H1 (cell line): ENCODE results near the gene TNNT3. TPM values are rescaled to one million over a fixed set of nuclear protein-coding genes. Genes with fewer than 3 reads are reported as not detected.

ENCODE experiments used
- CTCF ChIA-PET: fragments of 300-600 bp; sonication (Branson Sonifier 250); formaldehyde crosslinking; loops from one replicate; lab custom pipeline; 2021; ENCODE audit not compliant: partially characterized antibody; lab: Charles Lee
- POLR2A ChIA-PET: fragments of 300-600 bp; sonication (Branson Sonifier 250); formaldehyde crosslinking; loops from one replicate; lab custom pipeline; 2021; ENCODE audit warnings: inconsistent platforms; ENCODE audit not compliant: partially characterized antibody; lab: Charles Lee
- DNase-seq, 2 experiments: peaks; one replicate each; pipeline versions ENCODE4 v3.0.0 to v3.0.0-alpha.2; 2010 to 2022; ENCODE audit warnings: low spot score in 2 of 2, low read depth in 1 of 2, mixed read lengths in 1 of 2
- FAIRE-seq: peaks from 2 replicates; lab custom pipeline; 2011; peaks lifted over from hg19 to GRCh38; lab: Jason Lieb, UNC
- H2AFZ ChIP-seq: 2 replicates; pipeline ENCODE4 v1.8.1; 2012; ENCODE audit warnings: low read length, inconsistent platforms
- H2AK5ac ChIP-seq: 2 replicates; pipeline ENCODE4 v1.6.1; 2013; ENCODE audit warnings: low read depth, low read length
- H2BK120ac ChIP-seq: replicated peaks from 2 replicates; pipeline ENCODE3; 2013; ENCODE audit warnings: low read depth, low read length, inconsistent platforms
- H2BK12ac ChIP-seq: 2 replicates; pipeline ENCODE4 v1.6.1; 2013; ENCODE audit warnings: low read depth, low read length
- H2BK15ac ChIP-seq: 2 replicates; pipeline ENCODE4 v1.6.1; 2013; ENCODE audit warnings: low read length
- H2BK20ac ChIP-seq: 2 replicates; pipeline ENCODE4 v1.6.1; 2013; ENCODE audit warnings: low read length
- H2BK5ac ChIP-seq: 2 replicates; pipeline ENCODE4 v1.6.1; 2013; ENCODE audit warnings: low read depth, low read length
- H3K14ac ChIP-seq: 2 replicates; pipeline ENCODE4 v1.6.1; 2013; ENCODE audit warnings: inconsistent platforms; ENCODE audit not compliant: insufficient read length
- H3K18ac ChIP-seq: 2 replicates; pipeline ENCODE4 v1.6.1; 2013; ENCODE audit warnings: low read length; ENCODE audit errors: extremely low read depth
- H3K23ac ChIP-seq: 2 replicates; pipeline ENCODE4 v1.6.1; 2013; ENCODE audit warnings: inconsistent platforms; ENCODE audit not compliant: insufficient read length
- H3K23me2 ChIP-seq: 2 replicates; pipeline ENCODE4 v1.6.1; 2013; ENCODE audit warnings: low read depth, low read length
- H3K27ac ChIP-seq: 2 replicates; pipeline ENCODE4 v1.6.1; 2011; ENCODE audit warnings: low read depth, low read length, inconsistent platforms
- H3K27me3 ChIP-seq, 4 experiments: replicated peaks in 1 of 4; 1 replicate in 1 of 4; 2 replicates in 3 of 4; pipeline versions ENCODE4 v1.6.1 to v1.8.1; 2011 to 2013; ENCODE audit warnings: low read length in 3 of 4, mild to moderate bottlenecking in 3 of 4, inconsistent platforms in 2 of 4, mixed read lengths in 2 of 4, moderate library complexity in 1 of 4; ENCODE audit not compliant: control insufficient read depth in 3 of 4, insufficient read depth in 3 of 4; ENCODE audit errors: extremely low read depth in 1 of 4
- H3K36me3 ChIP-seq, 4 experiments: 2 replicates each; pipeline versions ENCODE4 v1.6.1 to v1.8.1; 2011 to 2013; ENCODE audit warnings: mild to moderate bottlenecking in 4 of 4, low read length in 3 of 4, moderate library complexity in 2 of 4, control low read depth in 1 of 4, inconsistent platforms in 1 of 4; ENCODE audit not compliant: insufficient read depth in 4 of 4, control insufficient read depth in 2 of 4
- H3K4ac ChIP-seq: replicated peaks from 2 replicates; pipeline ENCODE3; 2013; ENCODE audit warnings: low read length, low read depth, mixed read lengths, inconsistent platforms; ENCODE audit not compliant: insufficient read length
- H3K4me1 ChIP-seq, 4 experiments: replicated peaks in 1 of 4; 1 replicate in 1 of 4; 2 replicates in 3 of 4; pipeline versions ENCODE4 v1.6.1 to v1.8.1; 2011 to 2013; ENCODE audit warnings: low read length in 3 of 4, inconsistent platforms in 2 of 4, mixed read lengths in 1 of 4; ENCODE audit not compliant: insufficient read depth in 4 of 4, control insufficient read depth in 3 of 4
- H3K4me2 ChIP-seq, 2 experiments: 2 replicates each; pipeline versions ENCODE4 v1.6.1 to v1.8.1; 2011 to 2013; ENCODE audit warnings: low read depth in 2 of 2, low read length in 2 of 2, control low read depth in 1 of 2, inconsistent platforms in 1 of 2, mild to moderate bottlenecking in 1 of 2; ENCODE audit not compliant: insufficient read depth in 1 of 2
- H3K4me3 ChIP-seq, 4 experiments: fragments of 200-600, 300-600 bp in 1 of 4; sonication (generic), shearing (Covaris generic), sonication (Bioruptor Twin) in 1 of 4; 2 replicates each; pipeline versions ENCODE4 v1.5.1 to v1.8.1; 2011 to 2016; ENCODE audit warnings: low read length in 4 of 4, low read depth in 3 of 4, control low read depth in 2 of 4, inconsistent platforms in 2 of 4, mild to moderate bottlenecking in 2 of 4, mixed read lengths in 1 of 4, moderate library complexity in 1 of 4; ENCODE audit not compliant: insufficient read depth in 2 of 4; ENCODE audit errors: extremely low read depth in 1 of 4
- H3K56ac ChIP-seq: replicated peaks from 2 replicates; pipeline ENCODE3; 2013; ENCODE audit warnings: low read depth, mild to moderate bottlenecking, mixed read lengths, low read length, inconsistent platforms; ENCODE audit not compliant: insufficient read length
- H3K79me1 ChIP-seq: 2 replicates; pipeline ENCODE4 v1.6.1; 2013; ENCODE audit warnings: low read depth, low read length, control low read depth
- H3K79me2 ChIP-seq, 2 experiments: 2 replicates each; pipeline versions ENCODE4 v1.6.1 to v1.8.1; 2012 to 2013; ENCODE audit warnings: low read length in 2 of 2, mild to moderate bottlenecking in 2 of 2, inconsistent platforms in 1 of 2; ENCODE audit not compliant: insufficient read depth in 2 of 2, control insufficient read depth in 1 of 2
- H3K9ac ChIP-seq, 4 experiments: replicated peaks in 1 of 4; 1 replicate in 1 of 4; 2 replicates in 3 of 4; pipeline versions ENCODE4 v1.6.1 to v1.8.1; 2011 to 2013; ENCODE audit warnings: low read depth in 3 of 4, low read length in 3 of 4, control low read depth in 2 of 4, mild to moderate bottlenecking in 2 of 4, moderate library complexity in 2 of 4, inconsistent platforms in 1 of 4; ENCODE audit errors: extremely low read depth in 1 of 4
- H3K9me3 ChIP-seq, 2 experiments: 2 replicates each; pipeline versions ENCODE4 v1.6.1 to v1.8.1; 2012 to 2013; ENCODE audit warnings: mild to moderate bottlenecking in 2 of 2, moderate library complexity in 2 of 2, control low read depth in 1 of 2, inconsistent platforms in 1 of 2, low read depth in 1 of 2, low read length in 1 of 2, mixed read lengths in 1 of 2; ENCODE audit not compliant: insufficient read depth in 2 of 2
- H4K20me1 ChIP-seq, 2 experiments: replicated peaks in 1 of 2; 2 replicates each; pipeline versions ENCODE3 to v1.8.1; 2011 to 2013; ENCODE audit warnings: inconsistent platforms in 2 of 2, low read length in 2 of 2, mild to moderate bottlenecking in 1 of 2; ENCODE audit not compliant: insufficient read depth in 2 of 2, control insufficient read depth in 1 of 2
- H4K5ac ChIP-seq: 2 replicates; pipeline ENCODE4 v1.6.1; 2013; ENCODE audit warnings: low read length, low read depth, mixed read lengths, inconsistent platforms; ENCODE audit not compliant: insufficient read length
- H4K8ac ChIP-seq: 2 replicates; pipeline ENCODE4 v1.8.0; 2013; ENCODE audit warnings: mild to moderate bottlenecking, moderate library complexity, low read length, inconsistent platforms; ENCODE audit not compliant: insufficient read depth; ENCODE audit errors: extremely low read depth
- H4K91ac ChIP-seq: replicated peaks from 2 replicates; pipeline ENCODE3; 2013; ENCODE audit warnings: low read length, mixed read lengths, inconsistent platforms; ENCODE audit not compliant: insufficient read length
- HDAC6 ChIP-seq: IDR thresholded peaks from one replicate; pipeline ENCODE4 v1.7.1; 2012; ENCODE audit warnings: low read depth, mild to moderate bottlenecking, inconsistent platforms, low read length, moderate library complexity
- PHF8 ChIP-seq: fragments of 200-600 bp; sonication (generic); conservative IDR thresholded peaks from 2 replicates; pipeline ENCODE4 v1.7.1; 2012; ENCODE audit warnings: low read depth, mild to moderate bottlenecking, inconsistent platforms, low read length, moderate library complexity
- RXRA ChIP-seq: IDR thresholded peaks from 2 replicates; pipeline ENCODE4 v1.6.1; 2011; ENCODE audit warnings: low read depth, mild to moderate bottlenecking, low read length, moderate library complexity; ENCODE audit not compliant: insufficient read depth
- SAP30 ChIP-seq: fragments of 300-600 bp; sonication (generic); IDR thresholded peaks from 2 replicates; pipeline ENCODE4 v1.7.1; 2012; ENCODE audit warnings: low read length, moderate library complexity, mild to moderate bottlenecking, inconsistent platforms; ENCODE audit not compliant: insufficient read depth, insufficient replicate concordance
- SP4 ChIP-seq: IDR thresholded peaks from 2 replicates; pipeline ENCODE4 v1.6.1; 2012; ENCODE audit warnings: low read length, inconsistent platforms
- SRF ChIP-seq: IDR thresholded peaks from 2 replicates; pipeline ENCODE4 v1.6.1; 2011; ENCODE audit warnings: mild to moderate bottlenecking, low read depth, low read length, moderate library complexity
- ZNF274 ChIP-seq: IDR thresholded peaks from 2 replicates; pipeline ENCODE4 v1.7.0; 2012; ENCODE audit warnings: low read length, borderline replicate concordance; ENCODE audit errors: extremely low read depth
- WGBS, 2 experiments: shearing (Covaris generic) in 1 of 2; methylation state at CpG; one replicate each; pipeline versions ENCODE4 v1.1.6 to v1.1.7; 2013 to 2015; ENCODE audit warnings: low lambda C conversion rate in 2 of 2, mixed read lengths in 2 of 2, inconsistent platforms in 1 of 2, low coverage in 1 of 2, missing lambda C conversion rate in 1 of 2; ENCODE audit not compliant: insufficient replicate concordance in 2 of 2, insufficient coverage in 1 of 2, insufficient read length in 1 of 2; ENCODE audit errors: extremely low coverage in 1 of 2, missing lambda C conversion rate in 1 of 2; 5-methylcytosine and 5-hydroxymethylcytosine counted together
- polyA plus RNA-seq, 7 experiments: library from polyadenylated mRNA; depleted of rRNA in 3 of 7; stranded (reverse) in 5 of 7; unstranded in 2 of 7; fragments of >200 nt in 5 of 7; fragments of 200-250 nt in 2 of 7; gene quantifications; 1 replicate in 5 of 7; 2 replicates in 1 of 7; 4 replicates in 1 of 7; pipeline versions ENCODE4 v1.2.1 to v1.2.3, GENCODE V29; 2011 to 2013; ENCODE audit warnings: missing spikeins in 2 of 7, mixed read lengths in 2 of 7
- total RNA-seq: library from RNA; stranded (reverse); fragmentation: NEBNext Ultra II Directional; extraction: Animal tissue kit (Norgen Biotek cat#: 25700); gene quantifications from 2 replicates; pipeline ENCODE4 v1.2.1, GENCODE V29; 2021

The TNNT3 gene
- total and polyA plus RNA-seq, 2 of the 8 experiments (the other 6 are each of a cell fraction or from before 2014, with no cell fraction given), result not detected

DNA sequence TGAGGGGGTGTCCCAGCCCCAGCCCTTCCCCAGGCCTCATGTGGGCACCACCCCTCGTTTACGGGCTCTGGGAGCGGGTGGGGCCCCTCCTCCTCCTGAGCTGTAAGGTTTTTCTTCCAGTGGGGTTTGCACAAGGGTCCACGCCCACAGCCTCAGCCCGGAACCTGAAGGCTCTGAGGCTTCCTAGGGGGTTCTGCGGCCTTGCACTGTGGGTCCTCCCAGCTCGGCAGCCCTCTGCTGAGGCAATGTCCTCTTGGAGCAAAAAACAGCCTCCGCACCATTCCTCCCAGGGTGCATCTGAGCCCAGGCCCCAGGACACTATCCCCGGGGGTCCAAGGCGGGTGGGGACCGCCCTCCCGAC is 64.1 kb downstream of the TNNT3 start (continued):
- no peak for TF ChIP-seq SP4
- TF ChIP-seq, all 59 proteins: peak for 0

DNA sequence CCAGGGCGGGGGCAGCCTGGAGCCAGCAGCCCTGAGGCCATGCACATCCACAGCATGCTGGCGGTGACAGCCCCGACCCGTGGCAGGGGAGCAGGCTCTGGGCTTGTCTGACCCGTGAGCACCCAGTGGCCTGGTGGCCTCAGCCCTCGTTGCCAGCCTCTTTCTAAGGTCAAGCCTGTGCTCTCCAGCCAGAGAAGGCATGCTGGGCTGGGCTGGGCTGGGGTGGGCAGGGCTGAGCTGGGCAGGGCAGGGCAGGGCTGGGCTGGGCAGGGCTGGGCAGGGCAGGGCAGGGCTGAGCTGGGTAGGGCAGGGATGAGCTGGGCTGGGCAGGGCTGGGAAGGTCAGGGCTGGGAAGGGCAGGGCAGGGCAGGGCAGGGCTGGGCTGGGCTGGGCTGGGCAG is 67.5 kb downstream of the TNNT3 start:
- no peak overlapping the region for H3K56ac ChIP-seq
- H3K27ac ChIP-seq, result no peak overlapping the region
- no peaks in the 10 kb centered on the region for H3K4me1 ChIP-seq
- H2BK12ac ChIP-seq, result no peak overlapping the region
- no peak overlapping the region for H2BK15ac ChIP-seq
- no peak overlapping the region for H3K18ac ChIP-seq
- H3K4me3 ChIP-seq, result no peak overlapping the region
- no peak overlapping the region for H2BK5ac ChIP-seq
- no peak overlapping the region for H4K8ac ChIP-seq
- FAIRE-seq (no peak), DNase-seq (no peak)
- no peak overlapping the region for H3K23ac ChIP-seq
- no peaks in the 10 kb centered on the region for H3K79me1 ChIP-seq
- H4K91ac ChIP-seq, result no peak overlapping the region
- no peak overlapping the region for H3K14ac ChIP-seq
- no peak overlapping the region for H2BK20ac ChIP-seq
- ChIA-PET CTCF (interaction anchor here (0.6 to 3.9 kb wide), 5 partner anchors 12 to 294 kb away, joined by 3 to 27 read pairs (median 4); no protein-coding TSS in a partner anchor), POLR2A (no interaction called here)
- H3K4ac ChIP-seq, result no peak overlapping the region
- no peaks in the 10 kb centered on the region for H3K9me3 ChIP-seq
- H4K20me1 ChIP-seq, result no peaks in the 10 kb centered on the region
- H3K27me3 ChIP-seq, result no peaks in the 10 kb centered on the region
- H3K79me2 ChIP-seq, result no peaks in the 10 kb centered on the region
- H3K9ac ChIP-seq, result no peak overlapping the region
- no peak overlapping the region for H2BK120ac ChIP-seq
- H2AK5ac ChIP-seq, result no peak overlapping the region
- H3K4me2 ChIP-seq, result no peak overlapping the region
- no CpG with 5 or more reads among the region's 6 CpGs for WGBS, 2 experiments
- H3K23me2 ChIP-seq, result no peaks in the 10 kb centered on the region
- H3K36me3 ChIP-seq, result no peaks in the 10 kb centered on the region
- no peak overlapping the region for H2AFZ ChIP-seq
- no peak overlapping the region for H4K5ac ChIP-seq
- TF ChIP-seq SAP30 (no peak), PHF8 (no peak), HDAC6 (no peak), ZNF274 (no peak), SRF (no peak), RXRA (no peak)
